GM12878 (cell line): ENCODE results near the gene ZNF385D. TPM values are rescaled to one million over a fixed set of nuclear protein-coding genes. Genes with fewer than 3 reads are reported as not detected.
A peak's percentile ranks its signal among the peaks of the same experiment; 100 is the strongest.

ENCODE experiments used
- ASH2L ChIP-seq: fragments of 300-600, 200-600 bp; sonication (generic); IDR thresholded peaks from 2 replicates; pipeline ENCODE4 v1.6.1; 2017; ENCODE audit warnings: low read depth, mild to moderate bottlenecking, borderline replicate concordance
- BACH1 ChIP-seq: fragments of 450-650 bp; IDR thresholded peaks from 2 replicates; pipeline ENCODE4 v1.6.1; 2017; ENCODE audit warnings: mild to moderate bottlenecking, borderline replicate concordance
- BCL11A ChIP-seq: IDR thresholded peaks from 2 replicates; pipeline ENCODE4 v1.6.1; 2011; ENCODE audit warnings: low read depth, low read length
- CHD2 ChIP-seq: IDR thresholded peaks from 2 replicates; pipeline ENCODE4 v1.6.1; 2011; ENCODE audit warnings: low read depth, low read length, improper control_type of control experiment, borderline replicate concordance
- DPF2 ChIP-seq: fragments of 450-650 bp; IDR thresholded peaks from 2 replicates; pipeline ENCODE4 v1.6.1; 2017; ENCODE audit warnings: mild to moderate bottlenecking
- GABPA ChIP-seq: IDR thresholded peaks from 2 replicates; pipeline ENCODE4 v1.6.1; 2014; ENCODE audit warnings: antibody characterized with exemption, low read depth, mild to moderate bottlenecking, inconsistent platforms
- MYC ChIP-seq: IDR thresholded peaks from 2 replicates; pipeline ENCODE4 v1.6.1; 2011; ENCODE audit warnings: mild to moderate bottlenecking, low read length, moderate library complexity, inconsistent platforms; ENCODE audit not compliant: insufficient read depth, insufficient replicate concordance, insufficient read length, severe bottlenecking
- NR2C2 ChIP-seq: IDR thresholded peaks from 2 replicates; pipeline ENCODE4 v1.6.1; 2011; ENCODE audit warnings: borderline replicate concordance, low read depth; ENCODE audit not compliant: control insufficient read depth, insufficient read length
- POLR2A ChIP-seq: IDR thresholded peaks from 2 replicates; pipeline ENCODE4 v1.6.1; 2011; ENCODE audit warnings: low read depth, mild to moderate bottlenecking, low read length
- RELA ChIP-seq: fragments of 450-650 bp; IDR thresholded peaks from 2 replicates; pipeline ENCODE4 v1.8.0; 2014; ENCODE audit warnings: borderline replicate concordance; ENCODE audit not compliant: partially characterized antibody
- SIN3A ChIP-seq: IDR thresholded peaks from 2 replicates; pipeline ENCODE4 v1.6.1; 2012; ENCODE audit warnings: low read depth, low read length, improper control_type of control experiment
- SMAD1 ChIP-seq: fragments of 450-650 bp; IDR thresholded peaks from 2 replicates; pipeline ENCODE4 v1.6.1; 2018; ENCODE audit warnings: mild to moderate bottlenecking, low read depth; ENCODE audit not compliant: partially characterized antibody
- SMAD5 ChIP-seq: IDR thresholded peaks from 2 replicates; pipeline ENCODE4 v1.6.1; 2016; ENCODE audit warnings: antibody characterized with exemption, low read depth
- SPI1 ChIP-seq: IDR thresholded peaks from 2 replicates; pipeline ENCODE4 v1.6.1; 2011; ENCODE audit warnings: low read depth, mild to moderate bottlenecking, low read length, moderate library complexity, borderline replicate concordance; ENCODE audit not compliant: insufficient read depth
- ZBED1 ChIP-seq: IDR thresholded peaks from 2 replicates; pipeline ENCODE4 v1.6.1; 2016; ENCODE audit warnings: borderline replicate concordance
- ZNF24 ChIP-seq: fragments of 450-650 bp; IDR thresholded peaks from 2 replicates; pipeline ENCODE4 v1.6.1; 2017; ENCODE audit warnings: antibody characterized with exemption, mild to moderate bottlenecking
- ZNF622 ChIP-seq: fragments of 450-650 bp; IDR thresholded peaks from 2 replicates; pipeline ENCODE4 v1.6.1; 2017; ENCODE audit warnings: mild to moderate bottlenecking, inconsistent platforms
- ZSCAN29 ChIP-seq: fragments of 450-650 bp; IDR thresholded peaks from 2 replicates; pipeline ENCODE4 v1.6.1; 2017; ENCODE audit warnings: mild to moderate bottlenecking, moderate library complexity
- polyA plus RNA-seq, 11 experiments: library from polyadenylated mRNA; depleted of rRNA in 4 of 11; unstranded in 6 of 11; stranded (reverse) in 5 of 11; fragments of >200 nt; fragmentation: Nextera tagmentation in 4 of 11; fragmentation: Illumina TruSeq in 1 of 11; extraction: Ambion mirVana in 4 of 11; extraction: Trizol in 1 of 11; gene quantifications; 1 replicate in 1 of 11; 2 replicates in 10 of 11; pipeline versions ENCODE4 v1.2.1 to v1.2.3, GENCODE V29; 2011 to 2016; ENCODE audit warnings: inconsistent platforms in 2 of 11, missing spikeins in 2 of 11, low read depth in 1 of 11
- total RNA-seq, 4 experiments: library from RNA; depleted of rRNA in 3 of 4; stranded (reverse); fragments of >200 nt in 3 of 4; fragmentation: Illumina TruSeq in 1 of 4; extraction: Trizol in 1 of 4; gene quantifications; 2 replicates each; pipeline versions ENCODE4 v1.2.1 to v1.2.3, GENCODE V29; 2013 to 2021
- TF ChIP-seq, protein P1 (sequence below): fragments of 450-650 bp; IDR thresholded peaks from 2 replicates; pipeline ENCODE4 v1.6.1; 2016; ENCODE audit warnings: mild to moderate bottlenecking
- TF ChIP-seq, protein P2 (sequence below): fragments of 450-650 bp; conservative IDR thresholded peaks from 2 replicates; pipeline ENCODE4 v1.6.1; 2017; ENCODE audit warnings: mild to moderate bottlenecking, moderate library complexity
- TF ChIP-seq, protein P3 (sequence below): IDR thresholded peaks from 2 replicates; pipeline ENCODE4 v1.6.1; 2012; ENCODE audit warnings: low read depth, low read length, improper control_type of control experiment
- TF ChIP-seq, protein P4 (sequence below): fragments of 150-350 bp; IDR thresholded peaks from 2 replicates; pipeline ENCODE4 v1.6.1; 2014; ENCODE audit warnings: mild to moderate bottlenecking, low read depth, low read length
- TF ChIP-seq, protein P5 (sequence below): fragments of 150-350 bp; IDR thresholded peaks from 2 replicates; pipeline ENCODE4 v1.6.1; 2016; ENCODE audit warnings: low read depth, low read length

The ZNF385D gene
- total and polyA plus RNA-seq, 10 of the 15 experiments (the other 5 are each of a cell fraction or from before 2014, with no cell fraction given), result 0.01 to 0.62 (median 0.18) TPM; not detected in 5

DNA sequence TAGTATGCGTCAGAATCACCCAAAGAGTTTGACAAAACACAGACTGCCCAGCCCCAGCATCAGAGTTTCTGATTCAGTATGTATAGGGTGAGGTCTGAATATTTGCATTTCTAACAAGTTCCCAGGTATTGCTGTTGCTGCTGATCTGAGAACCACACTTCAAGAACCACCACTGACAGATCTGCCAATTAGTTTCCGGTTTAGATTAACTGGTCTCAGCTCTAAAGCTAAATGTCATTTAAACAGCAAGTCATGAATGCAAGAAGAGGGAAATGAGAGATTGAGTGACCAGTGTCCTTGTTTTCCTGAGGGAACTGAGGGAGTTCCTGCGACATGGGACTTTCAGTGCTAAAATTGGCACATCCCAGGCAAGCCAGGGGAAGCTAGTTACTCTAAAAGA lies 305.0 kb downstream of the ZNF385D start (continued):
- TF ChIP-seq SPI1, result peak; percentile 36; the same call in 1 of the 2 replicates
- no peak for TF ChIP-seq POLR2A
- TF ChIP-seq DPF2, result peak; percentile 81
- TF ChIP-seq ZSCAN29, result no peak
- TF ChIP-seq, protein P1, sequence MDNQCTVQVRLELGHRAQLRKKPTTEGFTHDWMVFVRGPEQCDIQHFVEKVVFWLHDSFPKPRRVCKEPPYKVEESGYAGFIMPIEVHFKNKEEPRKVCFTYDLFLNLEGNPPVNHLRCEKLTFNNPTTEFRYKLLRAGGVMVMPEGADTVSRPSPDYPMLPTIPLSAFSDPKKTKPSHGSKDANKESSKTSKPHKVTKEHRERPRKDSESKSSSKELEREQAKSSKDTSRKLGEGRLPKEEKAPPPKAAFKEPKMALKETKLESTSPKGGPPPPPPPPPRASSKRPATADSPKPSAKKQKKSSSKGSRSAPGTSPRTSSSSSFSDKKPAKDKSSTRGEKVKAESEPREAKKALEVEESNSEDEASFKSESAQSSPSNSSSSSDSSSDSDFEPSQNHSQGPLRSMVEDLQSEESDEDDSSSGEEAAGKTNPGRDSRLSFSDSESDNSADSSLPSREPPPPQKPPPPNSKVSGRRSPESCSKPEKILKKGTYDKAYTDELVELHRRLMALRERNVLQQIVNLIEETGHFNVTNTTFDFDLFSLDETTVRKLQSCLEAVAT, result peak; percentile 94
- TF ChIP-seq SMAD5, result no peak
- 0 out of 2 replicates have a peak, but pooled peaks have one; percentile 21 for TF ChIP-seq BCL11A
- no peak for TF ChIP-seq CHD2
- TF ChIP-seq MYC, result no peak
- no peak for TF ChIP-seq SMAD1
- TF ChIP-seq, protein P2, sequence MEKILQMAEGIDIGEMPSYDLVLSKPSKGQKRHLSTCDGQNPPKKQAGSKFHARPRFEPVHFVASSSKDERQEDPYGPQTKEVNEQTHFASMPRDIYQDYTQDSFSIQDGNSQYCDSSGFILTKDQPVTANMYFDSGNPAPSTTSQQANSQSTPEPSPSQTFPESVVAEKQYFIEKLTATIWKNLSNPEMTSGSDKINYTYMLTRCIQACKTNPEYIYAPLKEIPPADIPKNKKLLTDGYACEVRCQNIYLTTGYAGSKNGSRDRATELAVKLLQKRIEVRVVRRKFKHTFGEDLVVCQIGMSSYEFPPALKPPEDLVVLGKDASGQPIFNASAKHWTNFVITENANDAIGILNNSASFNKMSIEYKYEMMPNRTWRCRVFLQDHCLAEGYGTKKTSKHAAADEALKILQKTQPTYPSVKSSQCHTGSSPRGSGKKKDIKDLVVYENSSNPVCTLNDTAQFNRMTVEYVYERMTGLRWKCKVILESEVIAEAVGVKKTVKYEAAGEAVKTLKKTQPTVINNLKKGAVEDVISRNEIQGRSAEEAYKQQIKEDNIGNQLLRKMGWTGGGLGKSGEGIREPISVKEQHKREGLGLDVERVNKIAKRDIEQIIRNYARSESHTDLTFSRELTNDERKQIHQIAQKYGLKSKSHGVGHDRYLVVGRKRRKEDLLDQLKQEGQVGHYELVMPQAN, result no peak
- TF ChIP-seq SIN3A, result no peak
- TF ChIP-seq, protein P3, sequence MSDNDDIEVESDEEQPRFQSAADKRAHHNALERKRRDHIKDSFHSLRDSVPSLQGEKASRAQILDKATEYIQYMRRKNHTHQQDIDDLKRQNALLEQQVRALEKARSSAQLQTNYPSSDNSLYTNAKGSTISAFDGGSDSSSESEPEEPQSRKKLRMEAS, result no peak
- no peak for TF ChIP-seq BACH1
- no peak for TF ChIP-seq GABPA
- TF ChIP-seq, protein P4, sequence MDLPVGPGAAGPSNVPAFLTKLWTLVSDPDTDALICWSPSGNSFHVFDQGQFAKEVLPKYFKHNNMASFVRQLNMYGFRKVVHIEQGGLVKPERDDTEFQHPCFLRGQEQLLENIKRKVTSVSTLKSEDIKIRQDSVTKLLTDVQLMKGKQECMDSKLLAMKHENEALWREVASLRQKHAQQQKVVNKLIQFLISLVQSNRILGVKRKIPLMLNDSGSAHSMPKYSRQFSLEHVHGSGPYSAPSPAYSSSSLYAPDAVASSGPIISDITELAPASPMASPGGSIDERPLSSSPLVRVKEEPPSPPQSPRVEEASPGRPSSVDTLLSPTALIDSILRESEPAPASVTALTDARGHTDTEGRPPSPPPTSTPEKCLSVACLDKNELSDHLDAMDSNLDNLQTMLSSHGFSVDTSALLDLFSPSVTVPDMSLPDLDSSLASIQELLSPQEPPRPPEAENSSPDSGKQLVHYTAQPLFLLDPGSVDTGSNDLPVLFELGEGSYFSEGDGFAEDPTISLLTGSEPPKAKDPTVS, result no peak
- TF ChIP-seq ZNF24, result no peak
- no peak for TF ChIP-seq ZNF622
- no peak for TF ChIP-seq NR2C2
- no peak for TF ChIP-seq ZBED1
- TF ChIP-seq RELA, result no peak
- TF ChIP-seq, protein P5, sequence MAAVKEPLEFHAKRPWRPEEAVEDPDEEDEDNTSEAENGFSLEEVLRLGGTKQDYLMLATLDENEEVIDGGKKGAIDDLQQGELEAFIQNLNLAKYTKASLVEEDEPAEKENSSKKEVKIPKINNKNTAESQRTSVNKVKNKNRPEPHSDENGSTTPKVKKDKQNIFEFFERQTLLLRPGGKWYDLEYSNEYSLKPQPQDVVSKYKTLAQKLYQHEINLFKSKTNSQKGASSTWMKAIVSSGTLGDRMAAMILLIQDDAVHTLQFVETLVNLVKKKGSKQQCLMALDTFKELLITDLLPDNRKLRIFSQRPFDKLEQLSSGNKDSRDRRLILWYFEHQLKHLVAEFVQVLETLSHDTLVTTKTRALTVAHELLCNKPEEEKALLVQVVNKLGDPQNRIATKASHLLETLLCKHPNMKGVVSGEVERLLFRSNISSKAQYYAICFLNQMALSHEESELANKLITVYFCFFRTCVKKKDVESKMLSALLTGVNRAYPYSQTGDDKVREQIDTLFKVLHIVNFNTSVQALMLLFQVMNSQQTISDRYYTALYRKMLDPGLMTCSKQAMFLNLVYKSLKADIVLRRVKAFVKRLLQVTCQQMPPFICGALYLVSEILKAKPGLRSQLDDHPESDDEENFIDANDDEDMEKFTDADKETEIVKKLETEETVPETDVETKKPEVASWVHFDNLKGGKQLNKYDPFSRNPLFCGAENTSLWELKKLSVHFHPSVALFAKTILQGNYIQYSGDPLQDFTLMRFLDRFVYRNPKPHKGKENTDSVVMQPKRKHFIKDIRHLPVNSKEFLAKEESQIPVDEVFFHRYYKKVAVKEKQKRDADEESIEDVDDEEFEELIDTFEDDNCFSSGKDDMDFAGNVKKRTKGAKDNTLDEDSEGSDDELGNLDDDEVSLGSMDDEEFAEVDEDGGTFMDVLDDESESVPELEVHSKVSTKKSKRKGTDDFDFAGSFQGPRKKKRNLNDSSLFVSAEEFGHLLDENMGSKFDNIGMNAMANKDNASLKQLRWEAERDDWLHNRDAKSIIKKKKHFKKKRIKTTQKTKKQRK, result no peak
- no peak for TF ChIP-seq ASH2L
